ENCODE results near the gene TUFM. TPM values are rescaled to one million over a fixed set of nuclear protein-coding genes. Genes with fewer than 3 reads are reported as not detected.

The TUFM gene
- polyA plus RNA-seq, 1 donor from 2014 or later, result 144 TPM

DNA sequence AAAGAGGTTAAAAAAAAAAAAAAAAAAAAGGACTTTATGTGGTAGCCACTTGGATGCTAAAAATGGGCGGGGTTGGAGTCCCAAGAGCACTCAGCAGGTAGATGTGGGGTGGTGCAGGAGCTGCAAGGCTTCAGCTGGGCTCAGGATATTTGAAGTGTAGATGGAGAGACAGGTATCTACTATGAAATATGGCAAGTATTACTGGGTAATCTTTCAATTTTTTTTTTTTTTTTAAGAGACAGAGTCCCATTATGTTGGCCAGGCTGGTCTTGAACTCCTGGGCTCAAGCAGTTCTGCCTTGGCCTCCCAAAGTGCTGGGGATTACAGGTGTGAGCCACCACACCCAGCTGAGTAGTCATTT is 7.6 kb downstream of the TUFM start:
- Histone ChIP-seq H3K27me3 (ENCODE audit: insufficient read depth, low read depth, low read length) (no peaks in the 10 kb centered on the region), H3K9me3 (ENCODE audit: low read length) (no peaks in the 10 kb centered on the region), H3K36me3 (ENCODE audit: insufficient read depth, low read length) (peaks cover 3% of the 10 kb centered on the region), H3K9ac (ENCODE audit: low read length) (no peak overlapping the region), H4K20me1 (ENCODE audit: insufficient read depth) (no peaks in the 10 kb centered on the region), H3K4me3 (ENCODE audit: low read length) (no peak overlapping the region), H3K4me2 (ENCODE audit: low read length) (no peak overlapping the region), H3K79me2 (replicated peaks; ENCODE audit: insufficient read depth, low read length) (no peaks in the 10 kb centered on the region), H3F3A (ENCODE audit: insufficient read depth, low read length, poor library complexity, severe bottlenecking) (no peaks in the 10 kb centered on the region), H2AFZ (ENCODE audit: low read depth, low read length) (no peak overlapping the region), H3K9me2 (ENCODE audit: insufficient read depth, low read length) (no peaks in the 10 kb centered on the region), H3K27ac (ENCODE audit: low read length) (no peak overlapping the region)
- TF ChIP-seq, protein P1, sequence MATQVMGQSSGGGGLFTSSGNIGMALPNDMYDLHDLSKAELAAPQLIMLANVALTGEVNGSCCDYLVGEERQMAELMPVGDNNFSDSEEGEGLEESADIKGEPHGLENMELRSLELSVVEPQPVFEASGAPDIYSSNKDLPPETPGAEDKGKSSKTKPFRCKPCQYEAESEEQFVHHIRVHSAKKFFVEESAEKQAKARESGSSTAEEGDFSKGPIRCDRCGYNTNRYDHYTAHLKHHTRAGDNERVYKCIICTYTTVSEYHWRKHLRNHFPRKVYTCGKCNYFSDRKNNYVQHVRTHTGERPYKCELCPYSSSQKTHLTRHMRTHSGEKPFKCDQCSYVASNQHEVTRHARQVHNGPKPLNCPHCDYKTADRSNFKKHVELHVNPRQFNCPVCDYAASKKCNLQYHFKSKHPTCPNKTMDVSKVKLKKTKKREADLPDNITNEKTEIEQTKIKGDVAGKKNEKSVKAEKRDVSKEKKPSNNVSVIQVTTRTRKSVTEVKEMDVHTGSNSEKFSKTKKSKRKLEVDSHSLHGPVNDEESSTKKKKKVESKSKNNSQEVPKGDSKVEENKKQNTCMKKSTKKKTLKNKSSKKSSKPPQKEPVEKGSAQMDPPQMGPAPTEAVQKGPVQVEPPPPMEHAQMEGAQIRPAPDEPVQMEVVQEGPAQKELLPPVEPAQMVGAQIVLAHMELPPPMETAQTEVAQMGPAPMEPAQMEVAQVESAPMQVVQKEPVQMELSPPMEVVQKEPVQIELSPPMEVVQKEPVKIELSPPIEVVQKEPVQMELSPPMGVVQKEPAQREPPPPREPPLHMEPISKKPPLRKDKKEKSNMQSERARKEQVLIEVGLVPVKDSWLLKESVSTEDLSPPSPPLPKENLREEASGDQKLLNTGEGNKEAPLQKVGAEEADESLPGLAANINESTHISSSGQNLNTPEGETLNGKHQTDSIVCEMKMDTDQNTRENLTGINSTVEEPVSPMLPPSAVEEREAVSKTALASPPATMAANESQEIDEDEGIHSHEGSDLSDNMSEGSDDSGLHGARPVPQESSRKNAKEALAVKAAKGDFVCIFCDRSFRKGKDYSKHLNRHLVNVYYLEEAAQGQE (IDR thresholded peaks at IDR 0.05; ENCODE audit: borderline replicate concordance), result no peak
- no peak for TF ChIP-seq SMC3 (conservative IDR thresholded peaks at IDR 0.05; ENCODE audit: poor library complexity)
- TF ChIP-seq POLR2AphosphoS5 (IDR thresholded peaks at IDR 0.05), result no peak
- TF ChIP-seq EZH2 (IDR thresholded peaks at IDR 0.05; ENCODE audit: borderline replicate concordance, insufficient read depth, low read length, poor library complexity, severe bottlenecking), result no peak
- TF ChIP-seq TAF1 (IDR thresholded peaks at IDR 0.05; ENCODE audit: low read depth), result no peak
- TF ChIP-seq RAD21 (conservative IDR thresholded peaks at IDR 0.05), result no peak
- TF ChIP-seq, protein P2, sequence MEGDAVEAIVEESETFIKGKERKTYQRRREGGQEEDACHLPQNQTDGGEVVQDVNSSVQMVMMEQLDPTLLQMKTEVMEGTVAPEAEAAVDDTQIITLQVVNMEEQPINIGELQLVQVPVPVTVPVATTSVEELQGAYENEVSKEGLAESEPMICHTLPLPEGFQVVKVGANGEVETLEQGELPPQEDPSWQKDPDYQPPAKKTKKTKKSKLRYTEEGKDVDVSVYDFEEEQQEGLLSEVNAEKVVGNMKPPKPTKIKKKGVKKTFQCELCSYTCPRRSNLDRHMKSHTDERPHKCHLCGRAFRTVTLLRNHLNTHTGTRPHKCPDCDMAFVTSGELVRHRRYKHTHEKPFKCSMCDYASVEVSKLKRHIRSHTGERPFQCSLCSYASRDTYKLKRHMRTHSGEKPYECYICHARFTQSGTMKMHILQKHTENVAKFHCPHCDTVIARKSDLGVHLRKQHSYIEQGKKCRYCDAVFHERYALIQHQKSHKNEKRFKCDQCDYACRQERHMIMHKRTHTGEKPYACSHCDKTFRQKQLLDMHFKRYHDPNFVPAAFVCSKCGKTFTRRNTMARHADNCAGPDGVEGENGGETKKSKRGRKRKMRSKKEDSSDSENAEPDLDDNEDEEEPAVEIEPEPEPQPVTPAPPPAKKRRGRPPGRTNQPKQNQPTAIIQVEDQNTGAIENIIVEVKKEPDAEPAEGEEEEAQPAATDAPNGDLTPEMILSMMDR (IDR thresholded peaks at IDR 0.05; ENCODE audit: poor library complexity, severe bottlenecking), result no peak
- no peak for TF ChIP-seq EP300 (conservative IDR thresholded peaks at IDR 0.05; ENCODE audit: poor library complexity, severe bottlenecking)
- TF ChIP-seq MXI1 (conservative IDR thresholded peaks at IDR 0.05; ENCODE audit: poor library complexity, severe bottlenecking), result no peak

DNA sequence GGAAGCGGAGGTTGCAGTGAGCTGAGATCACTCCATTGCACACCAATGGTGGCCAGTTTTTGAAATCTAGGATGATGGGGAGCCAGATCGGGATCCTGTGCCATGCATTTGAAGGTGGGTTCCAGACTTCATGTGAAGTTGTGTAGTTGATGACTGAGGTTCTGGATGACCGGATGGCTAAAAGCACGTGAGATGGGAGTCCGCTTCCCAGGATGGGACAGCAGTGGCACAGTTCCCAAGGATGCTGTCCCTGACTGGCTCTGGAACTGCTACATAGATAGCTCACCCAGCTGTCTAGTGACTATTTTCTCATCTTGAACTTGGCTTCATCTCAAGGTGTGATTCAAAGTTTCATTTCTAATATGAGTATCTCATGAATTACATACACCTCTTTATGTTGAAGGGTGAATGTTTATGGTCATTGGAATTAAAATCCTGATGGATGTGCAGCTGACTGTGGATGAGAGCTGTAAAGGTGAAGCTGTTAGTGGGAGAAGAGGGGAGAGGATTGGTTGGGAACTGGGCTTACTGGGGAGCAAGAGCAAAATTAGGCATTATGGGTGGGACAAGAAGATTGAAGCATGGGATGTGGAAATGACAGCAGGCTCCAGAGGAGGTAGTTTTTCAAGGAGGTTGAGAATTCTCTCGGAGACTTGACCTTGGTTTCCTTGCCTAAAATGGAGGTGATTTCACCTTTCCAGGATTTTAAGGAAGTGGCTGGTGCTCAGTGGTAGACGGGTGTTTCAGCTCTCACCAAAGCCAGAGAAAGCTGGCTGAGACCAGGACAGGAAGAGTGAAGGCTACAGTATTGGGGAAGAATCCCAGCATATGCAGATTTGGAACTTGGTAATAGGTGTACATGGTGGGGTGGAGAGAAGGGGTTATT is 8.2 kb downstream of the TUFM start:
- H3K9me3 ChIP-seq (ENCODE audit: low read length), result no peaks in the 10 kb centered on the region
- no peaks in the 10 kb centered on the region for H3K79me2 ChIP-seq (replicated peaks; ENCODE audit: insufficient read depth, low read length)
- H3K27me3 ChIP-seq (ENCODE audit: insufficient read depth, low read depth, low read length), result no peaks in the 10 kb centered on the region
- no peak overlapping the region for H3K27ac ChIP-seq (ENCODE audit: low read length)
- H2AFZ ChIP-seq (ENCODE audit: low read depth, low read length), result no peak overlapping the region
- H3K4me3 ChIP-seq (ENCODE audit: low read length), result no peak overlapping the region
- H4K20me1 ChIP-seq (ENCODE audit: insufficient read depth), result no peaks in the 10 kb centered on the region
- no peak overlapping the region for H3K9ac ChIP-seq (ENCODE audit: low read length)
- no peaks in the 10 kb centered on the region for H3F3A ChIP-seq (ENCODE audit: insufficient read depth, low read length, poor library complexity, severe bottlenecking)
- no peaks in the 10 kb centered on the region for H3K9me2 ChIP-seq (ENCODE audit: insufficient read depth, low read length)
- peaks cover 3% of the 10 kb centered on the region for H3K36me3 ChIP-seq (ENCODE audit: insufficient read depth, low read length)
- H3K4me2 ChIP-seq (ENCODE audit: low read length), result no peak overlapping the region
- no peak for TF ChIP-seq SMC3 (conservative IDR thresholded peaks at IDR 0.05; ENCODE audit: poor library complexity)
- TF ChIP-seq, protein P1 (IDR thresholded peaks at IDR 0.05; ENCODE audit: borderline replicate concordance), result no peak
- no peak for TF ChIP-seq POLR2AphosphoS5 (IDR thresholded peaks at IDR 0.05)
- TF ChIP-seq, protein P2 (IDR thresholded peaks at IDR 0.05; ENCODE audit: poor library complexity, severe bottlenecking), result no peak
- TF ChIP-seq MXI1 (conservative IDR thresholded peaks at IDR 0.05; ENCODE audit: poor library complexity, severe bottlenecking), result no peak
- TF ChIP-seq EZH2 (IDR thresholded peaks at IDR 0.05; ENCODE audit: borderline replicate concordance, insufficient read depth, low read length, poor library complexity, severe bottlenecking), result no peak
- TF ChIP-seq EP300 (conservative IDR thresholded peaks at IDR 0.05; ENCODE audit: poor library complexity, severe bottlenecking), result no peak
- TF ChIP-seq RAD21 (conservative IDR thresholded peaks at IDR 0.05), result no peak
- no peak for TF ChIP-seq TAF1 (IDR thresholded peaks at IDR 0.05; ENCODE audit: low read depth)
